Measurements from ENCODE around the gene SOD3.

SOD3 gene

DNA sequence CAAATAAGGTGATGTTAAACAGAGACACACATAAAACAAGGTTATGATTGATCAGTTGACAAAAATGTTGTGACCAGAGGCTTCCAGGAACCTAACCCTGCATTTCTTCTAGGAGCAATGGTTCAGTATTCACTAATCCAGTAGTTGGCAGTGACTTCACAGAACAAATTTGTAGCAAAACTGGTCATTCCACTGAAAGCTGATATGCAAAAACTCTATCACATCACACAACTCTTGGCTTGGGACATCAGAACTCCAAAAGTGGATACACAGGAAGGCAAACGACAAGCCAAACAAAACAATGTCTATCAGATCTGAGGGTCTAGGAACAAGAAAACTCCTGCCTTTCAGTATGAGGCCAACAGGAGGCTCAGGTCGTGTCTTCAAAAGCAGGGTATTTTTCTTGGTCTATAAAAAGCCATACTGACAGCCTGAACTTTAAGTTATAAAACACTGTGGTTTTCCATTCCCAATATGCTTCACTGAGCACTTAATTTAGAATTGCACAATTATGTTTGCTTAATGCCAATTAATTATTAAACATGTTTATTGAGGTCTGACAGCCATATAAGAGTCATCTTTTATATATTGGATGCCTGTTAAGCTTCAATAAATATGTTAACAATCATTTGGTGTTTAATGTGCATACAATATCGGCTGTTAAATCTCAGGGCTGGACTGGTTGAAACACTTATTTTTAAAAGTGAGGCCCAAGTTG lies 45.6 kb downstream of the SOD3 start:
- DNase-seq (ENCODE audit: low read depth in 2 of 2) = no peak

DNA sequence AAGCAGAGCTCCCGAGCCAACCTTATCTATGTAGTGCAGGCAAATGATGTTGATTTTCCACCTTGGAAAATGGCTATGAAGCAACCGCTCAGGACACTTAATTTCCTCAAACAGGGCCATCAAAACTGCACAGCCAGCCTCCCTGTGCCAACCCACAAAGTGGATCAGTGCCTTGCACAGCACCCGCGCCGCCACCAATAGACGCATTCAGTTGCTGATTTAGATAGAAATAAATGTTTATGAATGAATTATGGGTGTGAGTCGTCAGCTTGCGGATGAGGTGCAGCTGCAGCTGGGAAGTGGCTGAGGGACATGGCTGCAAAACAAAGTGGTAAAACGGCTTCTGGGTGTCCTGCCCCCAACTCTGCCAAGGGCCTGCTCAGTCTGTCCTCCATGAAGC lies 47.0 kb downstream of the SOD3 start:
- DNase-seq (ENCODE audit: low read depth in 2 of 2) = no peak

DNA sequence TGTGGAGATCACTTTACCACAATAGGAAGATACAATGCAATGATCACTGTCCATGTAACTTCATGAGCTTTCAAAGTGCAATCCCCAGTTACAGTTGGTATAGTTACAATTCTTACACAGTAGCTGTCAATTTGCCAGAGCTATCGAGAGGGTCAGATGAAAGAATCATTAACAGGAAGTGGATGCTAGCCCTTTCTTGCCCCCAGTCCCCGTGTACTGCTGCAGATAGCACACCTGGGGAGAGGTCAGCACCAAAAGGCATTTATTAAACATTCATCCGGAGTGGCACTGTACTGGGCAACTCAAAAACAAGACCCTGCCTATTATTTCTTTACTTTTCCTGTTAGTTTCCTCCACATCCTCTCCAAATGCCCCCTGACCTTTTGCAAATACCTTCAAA lies 47.7 kb downstream of the SOD3 start:
- no peak for DNase-seq (ENCODE audit: low read depth in 2 of 2)

DNA sequence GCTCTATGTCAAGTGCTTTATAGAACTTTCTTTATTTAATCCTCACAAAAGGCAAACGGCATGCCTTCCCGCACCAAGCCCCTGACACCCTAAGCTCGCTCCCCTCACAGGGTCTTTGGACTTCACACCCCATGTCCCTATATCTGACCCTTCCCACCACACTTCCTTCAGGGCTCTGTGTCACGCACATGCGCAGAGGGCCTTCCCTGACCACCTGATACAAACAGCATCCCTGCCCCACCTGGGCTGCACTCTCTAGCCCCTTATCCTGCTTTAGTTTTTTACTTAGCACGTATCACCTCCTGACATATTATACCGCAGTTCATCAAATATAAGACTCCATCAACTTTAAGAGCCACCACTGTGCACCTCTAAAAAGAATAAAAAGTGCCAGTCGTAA lies 49.8 kb downstream of the SOD3 start:
- no peak for DNase-seq (ENCODE audit: low read depth in 2 of 2)

DNA sequence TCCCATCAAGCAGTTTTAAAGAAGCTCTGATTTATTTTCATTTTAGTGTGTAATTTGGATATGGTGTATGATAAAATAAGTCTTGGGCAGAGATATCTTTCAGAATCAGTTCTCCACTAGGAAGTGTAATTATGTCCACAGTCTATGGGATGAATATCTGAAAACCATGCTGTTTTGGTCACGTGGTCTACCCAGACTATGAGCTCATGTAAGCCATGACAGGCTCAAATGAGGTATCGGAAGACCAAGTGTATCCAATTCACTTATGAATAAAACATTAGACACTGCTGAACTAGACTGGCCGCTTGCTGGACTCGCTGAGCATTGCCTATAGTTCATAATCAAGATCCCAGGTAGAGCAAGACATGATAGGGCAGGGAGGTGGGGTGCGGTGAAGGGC lies 50.5 kb downstream of the SOD3 start:
- no peak for DNase-seq (ENCODE audit: low read depth in 2 of 2)

DNA sequence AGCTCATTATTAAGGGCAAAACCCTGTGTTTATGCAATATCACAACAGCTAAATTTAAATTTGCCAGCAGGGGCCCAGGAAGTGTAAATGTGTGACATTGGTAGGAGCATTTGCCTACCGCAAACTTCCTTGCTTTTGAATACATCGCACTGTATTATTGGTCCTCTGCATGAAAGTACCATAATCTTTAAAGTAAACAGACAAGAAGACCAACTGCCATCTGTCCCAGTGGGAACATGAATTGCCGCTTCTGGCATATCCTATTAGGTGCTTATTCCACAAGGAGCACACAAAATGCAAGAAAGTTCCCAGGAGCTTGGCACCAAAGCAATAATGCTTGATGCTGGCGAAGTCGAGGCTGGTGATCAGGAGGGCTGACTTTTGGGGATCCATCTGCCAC lies 51.3 kb downstream of the SOD3 start:
- DNase-seq (ENCODE audit: low read depth in 2 of 2) = no peak

DNA sequence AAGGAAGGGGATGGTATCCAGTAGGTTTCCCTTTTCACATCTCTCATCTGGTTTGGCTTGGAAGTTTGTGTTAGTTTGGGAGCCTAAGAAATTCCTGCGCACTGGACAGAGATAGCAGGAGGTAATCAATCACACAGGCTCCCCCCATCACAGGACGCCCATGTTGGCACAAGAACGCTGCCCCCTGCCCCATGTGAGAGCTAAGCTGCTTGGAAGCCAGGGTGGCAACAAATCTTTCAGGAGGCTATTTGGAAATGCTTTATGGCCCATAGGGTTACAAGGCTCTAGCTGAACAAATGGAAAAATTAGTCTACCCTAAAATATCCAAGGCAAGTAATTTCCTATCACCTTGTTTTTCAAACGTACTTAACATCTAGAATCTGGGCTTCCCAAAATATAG lies 54.0 kb downstream of the SOD3 start:
- no peak for DNase-seq (ENCODE audit: low read depth in 2 of 2)

DNA sequence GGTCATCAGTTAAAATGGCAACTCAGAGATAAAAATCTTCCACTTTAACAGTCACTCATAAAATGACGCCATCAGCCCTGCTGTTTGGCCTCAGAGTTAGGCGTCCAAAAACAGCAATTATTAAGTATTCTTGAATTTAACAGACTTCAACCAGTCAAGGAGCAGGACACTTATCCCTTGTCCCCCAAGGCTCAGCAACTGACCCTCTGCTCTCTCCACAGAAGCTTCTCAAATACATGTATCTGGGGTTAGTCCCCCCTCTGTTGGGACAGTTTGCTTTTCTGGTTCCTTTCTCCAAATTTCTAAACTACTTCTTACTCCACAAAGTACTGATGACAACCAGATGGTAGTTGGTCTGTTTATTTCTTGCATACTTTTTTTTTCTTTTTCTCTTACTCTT lies 54.4 kb downstream of the SOD3 start:
- DNase-seq (ENCODE audit: low read depth in 2 of 2) = no peak
